ENCODE data around the gene RFNG.

RFNG gene, protein sequence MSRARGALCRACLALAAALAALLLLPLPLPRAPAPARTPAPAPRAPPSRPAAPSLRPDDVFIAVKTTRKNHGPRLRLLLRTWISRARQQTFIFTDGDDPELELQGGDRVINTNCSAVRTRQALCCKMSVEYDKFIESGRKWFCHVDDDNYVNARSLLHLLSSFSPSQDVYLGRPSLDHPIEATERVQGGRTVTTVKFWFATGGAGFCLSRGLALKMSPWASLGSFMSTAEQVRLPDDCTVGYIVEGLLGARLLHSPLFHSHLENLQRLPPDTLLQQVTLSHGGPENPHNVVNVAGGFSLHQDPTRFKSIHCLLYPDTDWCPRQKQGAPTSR

DNA sequence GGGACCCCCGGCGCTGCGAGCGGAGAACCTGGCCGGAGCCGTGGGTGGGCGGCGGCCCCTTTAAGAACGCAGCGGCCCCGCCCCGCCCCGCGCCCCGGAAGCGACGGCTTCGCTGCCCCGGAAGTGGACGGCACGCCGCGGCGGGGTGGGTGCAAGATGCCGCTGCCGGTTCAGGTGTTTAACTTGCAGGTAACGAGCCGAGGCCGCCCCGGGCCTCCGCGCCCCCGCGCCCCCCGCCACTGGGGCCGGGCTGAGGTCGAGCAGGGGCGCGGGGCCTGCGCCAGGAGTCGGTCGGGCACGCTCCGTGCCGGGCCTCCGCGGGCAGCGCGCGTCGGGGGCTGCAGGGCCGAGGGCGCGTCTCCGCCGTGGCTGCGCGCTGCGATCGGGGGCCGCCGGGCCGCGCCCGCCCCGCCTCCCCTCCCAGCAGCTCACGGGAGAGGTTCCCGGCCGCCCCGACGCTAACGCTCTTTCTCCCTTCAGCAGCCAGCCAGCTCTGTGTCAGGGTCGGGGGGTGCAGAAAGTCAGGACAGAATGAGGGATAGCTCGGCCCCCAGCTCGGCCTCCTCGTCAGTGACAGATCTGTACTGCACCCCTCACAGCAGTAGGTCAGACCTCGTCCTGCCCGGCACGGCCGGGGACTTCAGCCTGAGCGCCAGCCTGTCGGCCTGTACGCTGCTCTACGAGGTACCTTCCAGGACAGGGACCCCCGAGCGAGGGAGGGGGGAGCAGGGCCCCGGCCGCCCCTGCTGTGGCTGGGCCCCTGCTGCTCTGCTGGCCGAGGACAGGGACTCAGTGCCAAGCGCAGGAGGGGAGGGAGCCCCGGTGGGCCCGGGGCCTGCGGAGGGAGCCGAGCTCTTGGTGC is at the start of gene RFNG, which contains the start of gene GPS1:
RFNG (minus strand) TSS at position 36 of the 862 bp plus-strand sequence. CDS start 45 bp downstream, outside the sequence.
GPS1 (plus strand) TSS at position 123 of the 862 bp plus-strand sequence; CDS start at position 157, 34 bp downstream.
- DNase-seq = peak; percentile 68

DNA sequence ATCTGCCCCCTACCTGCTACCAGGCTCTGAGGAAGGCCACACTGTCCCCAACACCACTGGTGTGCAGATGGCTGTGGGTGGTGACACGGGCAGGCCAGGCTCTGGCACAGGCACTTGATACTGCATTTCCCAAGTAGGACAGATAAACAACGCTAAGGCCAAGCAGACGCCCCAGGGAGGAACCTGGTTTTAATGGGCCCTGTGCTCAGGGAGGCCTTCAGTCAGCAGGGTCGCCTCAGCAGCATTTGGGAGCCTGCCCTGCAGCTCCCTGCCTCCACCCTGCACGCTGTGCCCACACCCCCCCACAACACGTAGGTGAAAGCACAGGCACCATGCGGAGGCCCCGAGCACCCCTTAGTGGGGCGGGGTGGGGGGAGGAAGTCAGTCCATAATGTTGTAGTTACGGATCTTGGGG is 49.7 kb upstream of the RFNG start:
- DNase-seq = no peak

DNA sequence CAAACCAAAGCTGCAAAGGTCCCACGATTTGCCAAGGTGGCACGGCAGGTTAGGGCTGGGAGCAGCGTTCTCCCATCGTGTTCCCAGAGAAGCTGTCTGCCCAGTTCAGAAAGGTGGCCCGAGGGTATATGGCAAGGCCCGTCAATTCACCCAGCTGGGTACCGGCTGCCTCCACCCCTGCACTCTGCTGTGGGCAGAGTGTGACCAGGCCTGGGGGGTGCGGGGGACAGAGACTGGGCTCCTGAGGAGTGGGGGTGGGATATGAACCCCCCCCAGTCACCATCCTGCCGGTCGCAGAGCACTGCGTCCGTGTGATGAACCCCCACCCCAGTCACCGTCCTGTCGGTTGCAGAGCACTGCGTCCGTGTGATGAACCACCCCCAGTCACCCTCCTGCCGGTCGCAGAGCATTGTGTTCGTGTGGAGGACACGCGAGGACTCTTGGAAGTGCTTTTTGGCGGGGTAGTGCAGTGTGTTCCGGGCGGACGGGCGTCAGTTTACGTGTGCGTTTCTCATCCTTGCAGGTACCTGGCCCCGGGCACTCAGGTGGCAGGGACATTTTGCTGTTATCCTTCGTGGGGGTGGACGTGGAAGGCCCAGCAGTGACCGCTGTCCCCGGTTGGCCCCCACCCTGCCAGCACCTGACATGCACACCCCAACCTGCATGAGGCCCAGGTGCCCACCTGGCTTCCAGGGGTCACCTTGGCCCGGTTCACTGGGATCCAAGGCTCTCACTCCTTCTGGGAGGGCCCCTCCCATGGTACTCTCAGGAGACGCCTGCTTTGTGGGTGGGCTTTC is 49.1 kb upstream of the RFNG start:
- DNase-seq = no peak

DNA sequence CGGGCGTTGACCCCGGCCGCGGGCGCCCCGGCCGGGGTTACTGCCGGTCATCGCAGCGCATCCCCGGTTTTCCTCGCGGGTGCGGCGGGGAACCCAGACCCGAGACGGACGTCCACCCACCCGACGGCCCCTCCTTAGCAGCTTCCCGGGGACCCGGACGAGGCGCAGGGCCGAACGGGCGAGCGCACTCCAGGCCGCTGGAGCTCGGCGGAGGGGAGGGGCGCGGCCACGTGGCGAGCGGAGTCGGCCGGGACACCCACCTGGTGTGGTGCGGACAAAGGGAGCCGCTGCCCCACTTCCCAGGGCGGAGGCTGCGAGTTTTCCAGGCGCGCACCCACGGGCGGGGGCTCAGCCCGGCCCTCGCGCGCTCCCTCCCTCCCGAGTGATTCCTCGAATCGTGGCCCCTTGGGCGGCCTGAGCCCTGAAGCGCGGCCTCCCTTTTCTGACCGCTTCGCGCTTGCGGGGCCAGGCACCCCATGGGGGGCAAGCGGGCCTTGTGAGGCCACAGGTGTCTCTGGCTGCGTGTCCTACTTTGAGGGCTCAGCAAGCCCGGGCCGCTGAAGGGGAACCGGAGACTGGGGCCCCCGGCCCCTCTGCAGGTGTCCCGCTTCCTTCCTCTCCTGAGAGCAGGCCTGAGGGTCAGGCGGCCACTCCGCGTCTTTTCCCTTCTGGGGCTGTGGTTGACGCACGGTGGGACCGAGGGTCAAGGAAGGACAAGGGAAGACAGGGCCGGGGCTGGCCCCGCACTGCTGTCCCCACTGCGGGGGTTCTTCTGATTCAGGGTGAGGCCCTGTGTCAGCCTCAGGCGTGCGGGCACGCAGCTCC is 47.5 kb upstream of the RFNG start:
- peak; percentile 73 for DNase-seq

DNA sequence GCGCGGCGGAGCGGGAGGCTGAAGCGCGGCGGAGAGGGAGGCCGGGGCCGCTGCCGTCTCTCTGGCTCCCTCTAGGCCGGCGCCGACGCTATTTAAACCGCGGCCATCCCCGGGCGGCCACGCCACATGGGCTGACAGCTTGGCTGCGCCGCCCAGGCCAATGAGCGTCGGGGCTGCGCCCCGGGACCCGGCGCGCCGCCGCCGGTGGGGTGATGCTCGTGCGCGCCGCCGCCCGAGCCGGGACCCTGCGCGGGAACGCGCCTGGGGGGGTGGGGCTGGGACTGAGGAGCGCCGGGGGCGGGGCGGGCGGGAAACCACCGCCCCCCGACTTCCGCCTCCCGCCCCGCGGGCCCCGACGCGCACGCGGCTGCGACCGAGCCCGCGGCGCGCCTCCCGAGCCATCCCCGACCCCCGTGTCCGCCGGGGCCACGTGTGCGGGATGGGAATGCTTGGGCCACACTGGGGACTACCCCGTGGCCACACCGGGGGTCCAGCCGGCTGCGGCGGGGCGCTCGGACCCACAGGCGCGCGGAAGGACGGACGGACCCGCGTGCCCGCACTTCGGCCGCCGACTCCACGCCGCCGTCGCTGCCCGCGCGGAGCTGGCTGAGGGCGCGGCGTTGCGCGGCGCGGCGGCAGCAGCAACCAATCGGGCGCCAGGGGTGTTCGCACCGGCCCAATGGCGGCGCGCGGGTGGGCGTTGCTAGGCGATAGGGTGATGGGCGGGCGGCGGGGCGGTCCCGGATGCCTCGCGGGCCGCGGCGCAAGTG is 46.7 kb upstream of the RFNG start, which contains the start of gene FASN:
FASN (minus strand) TSS at position 68 of the 770 bp plus-strand sequence. CDS start 1,791 bp downstream, outside the sequence.
- peak; percentile 95 for DNase-seq

DNA sequence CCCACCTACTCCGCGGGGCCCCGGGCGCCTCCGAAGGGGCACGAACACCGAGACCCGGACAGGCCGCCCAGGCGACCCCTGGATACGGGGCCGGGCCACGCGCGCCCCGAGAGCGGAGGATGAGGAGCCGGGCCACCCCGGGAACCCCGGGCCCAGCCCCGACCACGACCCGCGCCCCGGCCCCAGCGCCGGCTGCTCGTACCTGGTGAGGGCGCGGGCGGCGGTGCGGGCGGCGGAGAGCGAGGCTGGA is 46.2 kb upstream of the RFNG start:
- no peak for DNase-seq

DNA sequence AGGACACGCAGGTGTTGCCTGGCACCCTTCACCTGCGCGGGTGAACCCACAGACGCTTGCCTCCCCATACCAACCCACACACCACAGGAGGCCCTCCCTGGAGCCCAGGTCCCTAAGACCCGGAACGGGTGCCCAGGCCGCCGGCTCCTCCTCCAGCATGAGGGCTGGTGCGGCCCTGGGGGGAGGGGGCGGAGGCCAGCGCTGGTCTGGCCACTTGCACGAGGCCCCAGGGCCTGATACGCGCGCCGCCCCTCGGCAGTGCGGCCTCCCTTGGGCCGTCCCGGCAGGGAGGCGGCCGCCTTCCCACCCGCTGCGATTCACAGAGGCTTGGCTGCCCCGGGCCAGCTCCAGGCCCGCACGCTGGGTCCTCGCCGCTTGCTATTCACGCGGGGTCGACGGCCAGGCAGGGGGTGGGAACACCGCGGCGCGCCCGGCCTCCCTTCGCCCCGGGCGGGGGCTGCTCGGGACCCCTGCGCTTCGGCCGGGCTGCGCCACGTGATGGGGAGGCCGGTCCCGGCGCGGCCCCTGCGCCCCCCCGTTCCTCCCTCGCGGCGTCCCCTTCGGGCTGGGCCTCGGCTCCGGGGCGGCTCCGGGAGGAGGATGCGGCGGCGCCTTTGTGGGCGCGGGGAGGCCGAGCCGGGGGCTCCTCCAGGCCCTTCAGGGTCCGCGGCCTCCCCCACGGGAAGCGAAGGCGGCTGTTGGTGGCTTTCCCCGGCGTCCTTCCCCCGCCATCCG is 45.7 kb upstream of the RFNG start:
- peak; percentile 63 for DNase-seq

DNA sequence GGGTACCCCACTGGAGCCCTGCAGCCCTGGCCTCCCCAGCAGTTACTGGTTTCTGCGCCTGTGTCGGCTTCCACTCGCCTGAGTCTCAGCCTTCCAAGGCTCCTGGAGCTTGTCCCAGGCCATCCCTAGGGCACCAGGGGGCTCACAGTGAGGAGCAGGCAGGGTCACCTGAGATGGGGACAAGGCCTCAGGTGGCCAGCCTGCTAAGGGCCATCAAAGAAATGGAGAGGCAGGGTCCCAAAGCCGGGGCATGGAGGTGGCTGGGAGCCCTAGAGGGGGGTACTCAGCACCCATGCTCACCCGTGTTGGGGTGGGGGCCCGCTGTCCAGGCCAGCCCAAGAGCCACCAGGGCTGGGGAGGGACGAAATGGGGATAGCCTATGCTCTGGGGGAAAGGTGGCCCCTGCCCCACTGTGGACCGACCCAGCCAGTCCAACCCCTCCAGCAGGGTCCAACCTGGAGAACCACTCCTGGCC is 45.1 kb upstream of the RFNG start:
- DNase-seq = no peak

DNA sequence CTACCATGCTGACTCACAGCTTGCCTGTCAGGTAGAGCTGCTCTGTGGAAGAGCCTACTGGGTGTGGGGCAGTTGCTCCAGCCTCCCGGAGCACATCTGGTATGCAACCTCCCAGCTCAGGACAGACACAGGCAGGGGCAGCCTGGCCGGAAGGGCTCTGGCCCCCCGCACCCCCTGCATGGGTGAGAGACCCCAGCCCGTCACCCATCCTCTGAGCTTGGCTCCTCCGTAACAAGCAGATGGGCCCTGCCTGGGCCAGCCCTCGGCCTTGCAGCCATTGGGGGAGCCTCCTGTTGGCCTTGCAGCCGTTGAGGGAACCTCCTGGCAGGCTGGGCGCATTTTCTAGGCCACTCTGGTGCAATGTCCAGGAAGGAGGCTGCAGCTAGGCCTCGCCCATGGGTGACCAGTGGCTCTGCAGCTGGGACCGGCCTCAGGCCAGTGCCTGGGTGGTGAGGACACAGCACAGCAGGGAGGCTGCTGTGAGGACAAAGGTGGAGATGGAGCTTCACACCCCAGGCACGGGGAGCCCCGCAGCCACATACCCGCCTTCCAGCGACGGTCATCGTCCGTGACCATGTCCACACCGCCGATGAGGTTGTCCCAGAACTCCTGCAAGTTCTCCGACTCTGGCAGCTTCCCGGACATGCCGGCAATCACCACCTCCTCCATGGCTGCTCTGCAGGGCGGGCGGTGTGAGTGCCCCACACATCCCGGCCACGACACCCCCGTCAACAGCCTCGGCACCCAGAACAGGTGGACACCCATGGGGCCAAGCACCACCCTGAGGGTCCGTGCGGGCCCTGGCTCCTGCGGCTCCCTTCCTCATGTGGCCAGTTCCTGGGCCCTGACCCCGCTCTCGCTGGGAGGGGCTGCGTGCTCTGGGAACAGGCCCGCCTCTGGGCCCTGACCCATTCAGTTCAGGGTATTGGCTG is 44.4 kb upstream of the RFNG start:
- no peak for DNase-seq

DNA sequence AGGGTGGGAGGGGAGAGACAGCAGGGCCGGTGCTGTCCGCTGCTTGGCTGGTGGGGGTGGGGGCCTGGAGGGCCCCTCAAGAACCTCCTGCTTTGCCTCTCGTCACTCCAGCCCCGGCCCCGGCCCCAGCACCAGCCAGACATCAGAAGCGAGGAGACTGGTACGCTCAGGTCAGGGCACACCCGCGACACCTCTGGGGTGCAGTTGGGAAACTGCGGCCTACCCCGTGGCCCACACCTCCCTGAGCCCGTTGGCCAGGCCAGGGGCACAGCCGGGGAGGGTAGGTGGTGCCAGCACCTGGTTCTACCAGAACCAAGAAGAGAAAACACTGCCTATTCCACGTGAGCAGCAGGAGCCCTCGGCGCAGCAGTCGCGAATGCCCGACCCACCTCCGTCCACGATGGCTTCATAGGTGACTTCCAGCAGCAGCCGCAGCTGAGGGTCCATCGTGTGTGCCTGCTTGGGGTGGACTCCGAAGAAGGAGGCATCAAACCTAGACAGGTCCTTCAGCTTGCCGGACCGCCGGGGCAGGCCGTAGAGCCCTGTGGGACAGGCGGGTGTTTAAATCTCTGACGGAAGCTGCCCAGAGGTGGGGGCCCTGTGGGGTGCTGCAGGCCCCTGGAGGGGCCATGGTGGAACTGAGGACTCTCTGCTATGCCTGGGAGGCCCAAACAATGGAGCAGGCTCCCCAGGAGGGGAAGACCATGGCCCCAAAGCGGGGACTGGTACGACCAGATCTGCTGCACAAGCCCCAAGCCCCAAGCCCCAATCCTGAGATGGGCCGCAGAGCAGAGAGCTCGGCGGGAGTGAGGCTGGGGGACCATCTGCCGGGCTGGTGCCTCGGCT is 43.5 kb upstream of the RFNG start:
- no peak for DNase-seq

DNA sequence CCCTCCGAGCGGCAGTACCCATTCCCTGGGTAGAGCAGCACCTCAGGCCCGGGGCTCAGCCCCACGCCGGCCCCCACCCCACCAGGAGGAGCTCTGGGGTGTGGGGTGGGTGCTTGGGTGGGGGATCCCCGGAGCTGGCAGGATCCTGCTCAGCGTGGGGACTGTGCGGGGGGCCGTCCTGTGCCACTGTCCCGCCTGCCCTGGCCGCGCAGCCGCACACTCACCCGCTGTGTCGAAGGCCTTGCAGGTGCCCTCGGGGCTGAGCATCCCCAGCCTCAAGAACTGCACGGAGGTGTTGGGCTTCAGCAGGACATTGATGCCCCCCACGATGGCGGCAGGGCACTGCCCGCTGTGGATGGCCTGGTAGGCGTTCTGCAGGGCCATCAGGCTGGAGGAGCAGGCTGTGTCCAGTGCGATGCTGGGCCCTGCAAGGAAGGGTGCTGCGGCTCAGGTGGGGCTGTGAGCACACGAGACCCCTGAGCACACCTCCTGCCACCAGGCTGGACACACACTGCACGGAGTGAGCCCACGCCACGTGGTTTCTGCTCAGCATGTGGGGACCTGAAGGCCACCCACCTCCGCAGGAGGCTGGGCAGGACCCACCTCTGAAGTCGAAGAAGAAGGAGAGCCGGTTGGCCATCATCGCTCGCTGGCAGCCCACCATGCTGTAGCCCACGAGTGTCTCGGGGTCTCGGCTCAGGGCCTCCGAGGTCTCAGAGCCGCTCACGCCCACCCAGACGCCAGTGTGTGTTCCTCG is 41.6 kb upstream of the RFNG start:
- DNase-seq = no peak

DNA sequence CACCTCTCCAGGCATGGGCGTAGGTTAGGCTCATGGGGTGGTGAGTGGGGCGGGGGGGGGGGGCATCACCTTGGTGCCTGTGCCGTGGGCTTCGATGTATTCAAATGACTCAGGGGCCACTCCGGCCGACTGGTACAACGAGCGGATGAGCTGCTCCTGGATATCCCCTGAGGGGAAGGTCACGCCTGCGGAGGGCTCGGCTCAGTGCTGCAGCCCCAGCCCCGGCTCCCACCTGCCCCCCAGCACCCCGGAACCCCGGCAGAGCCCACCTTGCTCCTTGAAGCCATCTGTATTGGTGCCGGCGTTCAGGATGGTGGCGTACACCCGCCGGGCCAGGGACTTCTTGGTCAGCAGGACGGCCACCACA is 41.0 kb upstream of the RFNG start:
- no peak for DNase-seq

DNA sequence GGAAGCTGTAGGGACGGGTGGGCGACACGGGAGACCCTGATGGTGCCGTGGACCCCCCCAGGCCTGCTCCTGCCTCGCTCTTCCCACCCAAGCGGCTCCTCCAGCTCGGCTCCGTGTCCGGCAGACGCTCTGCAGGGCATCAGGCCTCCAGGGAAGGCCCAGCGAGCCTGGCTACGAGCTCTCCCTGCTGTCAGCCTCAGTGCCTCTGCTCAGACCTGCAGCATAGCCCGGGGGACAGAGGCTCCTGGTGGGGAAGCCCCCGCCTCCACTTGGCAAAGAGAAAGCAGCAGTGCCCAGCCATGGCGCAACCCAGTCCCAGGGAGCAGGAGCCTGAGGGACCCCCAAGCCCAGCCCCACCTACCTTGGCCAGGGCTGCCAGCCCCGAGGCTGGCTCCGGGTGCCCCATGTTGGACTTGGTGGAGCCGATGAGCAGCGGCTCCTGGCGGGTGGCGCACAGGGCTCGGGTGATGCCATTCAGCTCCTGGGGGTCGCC is 40.5 kb upstream of the RFNG start:
- DNase-seq = no peak

DNA sequence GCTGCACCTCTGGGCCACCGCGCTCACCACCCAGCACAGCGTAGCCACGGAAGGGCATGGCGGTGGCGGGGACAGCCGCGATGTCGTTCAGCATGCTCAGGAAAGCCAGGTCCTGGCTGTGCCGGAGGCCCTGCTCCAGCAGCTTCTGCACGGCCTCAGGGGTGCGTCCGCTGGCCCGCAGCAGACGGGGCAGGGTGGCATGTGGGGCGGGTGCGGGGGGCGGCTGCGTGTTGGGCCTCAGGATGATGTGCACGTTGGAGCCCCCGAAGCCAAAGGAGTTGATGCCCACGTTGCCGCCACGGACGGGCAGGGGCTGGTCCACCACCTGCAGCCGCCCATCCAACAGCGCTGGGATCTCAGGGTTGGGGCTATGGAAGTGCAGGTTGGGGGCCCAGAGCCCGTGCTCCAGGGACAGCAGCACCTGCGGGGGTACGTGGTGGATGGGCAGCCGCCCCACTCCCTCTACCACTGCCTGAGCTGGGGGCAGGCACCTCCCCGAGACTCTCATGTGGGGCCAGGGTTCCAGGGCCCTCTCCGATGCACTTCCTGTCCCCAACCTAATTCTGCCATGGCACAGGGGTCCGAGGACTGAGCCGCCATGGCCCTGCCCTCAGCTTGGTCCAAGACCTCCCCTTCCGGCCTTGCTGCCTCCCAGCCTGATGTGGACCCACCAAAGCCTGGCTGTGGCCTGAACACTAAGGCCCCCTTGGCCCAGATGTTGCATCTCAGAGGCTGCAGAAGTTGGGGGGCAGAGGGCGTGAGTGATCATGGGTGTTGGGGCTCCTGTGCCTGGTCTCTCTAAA is 39.9 kb upstream of the RFNG start:
- DNase-seq = no peak

DNA sequence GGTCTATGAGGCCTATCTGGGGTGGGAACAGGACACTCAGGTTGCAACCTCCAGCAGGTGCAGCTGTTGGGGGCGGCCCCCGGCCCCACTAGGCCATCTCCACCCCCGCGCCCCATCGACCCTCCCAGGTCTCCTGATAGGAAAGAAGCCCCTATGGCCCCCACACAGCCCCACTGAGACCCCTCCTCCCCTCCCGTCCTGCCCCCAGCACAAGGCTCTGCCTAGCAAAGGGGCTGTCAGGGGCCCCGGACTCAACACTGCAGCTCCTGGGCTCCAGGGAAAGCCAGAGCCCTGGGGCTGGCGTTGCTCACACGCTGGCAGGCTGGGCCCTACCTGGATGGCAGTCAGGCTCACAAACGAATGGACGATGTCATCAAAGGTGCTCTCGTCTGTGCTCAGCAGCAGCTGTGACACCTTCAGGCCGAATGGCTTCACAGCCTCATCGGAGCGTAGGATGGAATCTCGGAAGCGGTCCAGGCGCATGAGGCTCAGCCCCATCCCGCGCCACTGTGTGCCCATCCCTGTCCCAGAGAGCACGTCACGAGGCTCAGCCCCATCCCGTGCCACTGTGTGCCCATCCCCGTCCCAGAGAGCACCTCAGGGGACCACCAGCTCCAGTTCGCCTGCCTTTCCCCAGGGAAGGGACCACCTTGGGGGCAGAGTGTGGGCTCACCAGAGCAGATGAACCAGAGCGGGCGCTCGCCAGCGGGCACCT is 39.1 kb upstream of the RFNG start:
- DNase-seq = no peak

All from NCI-H146 (cell line).